DMS 273 treated with DMSO at 0.1 percent for 48 hours (cell line): ENCODE results near the gene RAD17.

Experiments
- DNase-seq: peaks from one replicate; lab custom pipeline; 2025; lab: John Stamatoyannopoulos, UW

Gene RAD17

DNA sequence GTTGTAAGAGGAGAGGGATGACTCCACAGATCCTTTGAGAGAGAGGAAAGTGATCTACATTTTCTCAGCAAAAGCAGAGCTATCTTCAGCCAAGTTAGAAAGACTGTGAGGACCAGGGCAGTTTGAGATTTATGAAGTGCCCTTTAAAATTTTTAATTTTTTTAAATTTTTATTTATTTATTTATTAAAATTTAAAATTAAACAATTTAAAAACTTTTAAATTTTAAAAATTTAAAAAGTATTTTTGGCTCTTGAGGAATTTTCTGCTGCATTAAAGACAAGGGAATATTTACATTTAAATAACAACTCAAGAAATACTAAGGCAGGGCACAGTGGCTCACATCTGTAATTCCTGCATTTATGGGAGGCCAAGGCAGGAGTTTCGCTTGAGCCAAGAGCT is 92.6 kb downstream of the RAD17 start:
- no peak for DNase-seq
